GM21576 (cell line): ENCODE results near the gene CACNA1A.
A peak's percentile ranks its signal among the peaks of the same experiment; 100 is the strongest.
"Not testable (repeated sequence)": the region's sequence is repeated elsewhere in the genome, so short reads cannot be mapped to it uniquely, and the experiment has no call there.

Source experiments
- ATAC-seq: cut with Tn5 transposase; IDR thresholded peaks from one replicate; pipeline ENCODE4 v1.9.1; 2021; ENCODE audit warnings: mild to moderate bottlenecking, moderate library complexity; ENCODE audit not compliant: unreplicated experiment

The CACNA1A gene

DNA sequence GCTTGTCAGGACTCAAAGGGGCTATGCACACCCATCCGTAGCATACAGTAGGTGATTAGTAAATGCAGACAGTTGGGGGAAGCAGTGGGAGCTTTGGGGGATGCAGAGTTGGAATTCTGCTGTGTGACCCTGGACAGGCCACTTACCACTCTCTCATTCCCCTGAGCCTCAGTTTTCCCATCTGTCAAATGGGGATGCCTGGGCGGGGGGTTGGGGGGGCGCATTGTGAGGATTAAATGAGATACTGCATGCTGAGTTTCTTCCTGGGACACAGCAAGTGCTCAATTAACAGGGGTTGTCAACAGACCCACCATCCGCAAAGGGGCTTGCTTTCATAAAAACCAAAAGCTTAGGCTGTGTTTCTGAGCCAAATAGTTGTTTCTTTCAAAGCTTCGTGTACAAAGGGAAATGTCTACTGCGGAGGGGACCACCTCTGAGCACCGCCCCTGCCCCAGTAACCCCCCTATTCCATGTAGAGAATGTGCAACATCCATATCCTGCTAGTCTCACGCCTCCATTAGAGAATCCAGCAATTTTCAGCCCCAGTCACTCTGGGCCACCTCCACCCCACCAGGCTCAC, 223.7 kb downstream of the CACNA1A start:
- no peak for ATAC-seq

DNA sequence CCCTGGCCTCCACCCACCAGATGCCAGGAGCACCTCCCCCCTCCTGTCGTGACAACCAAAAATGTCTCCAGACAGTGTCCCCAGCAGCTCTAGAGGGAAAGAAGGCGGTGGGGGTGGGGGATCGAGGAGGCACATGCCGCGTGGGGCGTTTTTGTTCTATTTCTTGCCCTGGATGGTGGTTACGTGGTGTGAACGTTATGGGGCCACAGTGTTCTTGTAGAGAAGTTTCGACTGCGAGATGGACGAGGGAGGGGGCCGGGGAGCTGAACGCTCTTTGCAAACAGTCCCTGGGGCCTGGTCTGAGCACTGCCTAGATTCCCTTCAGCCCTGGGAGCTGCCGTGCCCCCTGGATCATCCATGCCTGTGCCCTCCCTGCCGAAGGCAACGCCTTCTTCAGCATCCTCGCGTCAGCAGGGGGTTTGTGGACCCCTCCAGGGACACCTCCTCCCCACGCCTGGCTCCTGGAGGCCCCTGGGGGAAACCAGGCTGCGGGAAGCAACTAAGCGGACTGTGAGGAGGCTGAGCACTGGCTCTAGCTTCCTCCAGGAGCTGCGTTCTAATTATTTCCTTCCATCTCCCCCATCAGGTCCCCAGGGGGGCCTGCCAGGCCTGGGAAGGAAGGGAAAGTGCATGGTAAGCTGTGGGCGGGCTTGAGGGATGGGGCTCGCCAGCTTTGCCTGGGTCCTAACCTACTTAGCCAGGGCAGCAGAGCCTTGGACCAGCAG, 224.6 kb downstream of the CACNA1A start:
- ATAC-seq = no peak

DNA sequence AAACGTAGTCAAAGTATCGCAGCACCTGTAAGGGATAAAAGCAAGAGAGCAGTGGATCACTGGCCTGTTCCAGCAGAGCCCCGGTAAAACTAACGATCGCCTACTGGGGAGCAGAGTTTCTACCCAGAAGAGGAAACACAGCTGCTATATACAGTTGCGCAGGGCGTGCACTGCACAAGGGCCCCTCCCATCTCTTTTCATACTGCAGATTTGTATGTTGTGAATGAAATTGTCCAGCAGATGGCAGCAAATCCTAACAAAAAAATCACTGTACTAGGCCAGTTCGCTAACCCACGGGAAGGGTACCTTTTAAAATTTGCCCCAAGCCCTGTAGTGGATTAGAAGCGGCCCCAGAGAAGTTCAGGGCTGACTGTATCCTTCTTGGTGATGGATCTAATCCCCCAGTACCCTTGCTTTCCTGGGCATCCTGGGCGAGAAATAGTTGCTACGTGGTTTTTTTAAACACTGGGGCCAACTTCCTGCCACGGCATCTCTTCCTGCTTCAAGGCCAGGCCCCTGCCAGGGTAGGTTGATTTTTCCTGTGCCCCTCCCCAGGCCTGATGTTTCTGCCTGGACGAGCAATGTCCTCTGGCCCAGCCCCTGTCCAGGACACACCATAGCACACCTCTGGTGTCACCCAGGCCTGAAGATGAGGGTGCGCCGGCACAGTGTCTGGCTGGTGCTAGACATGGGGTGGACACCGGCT, 229.0 kb downstream of the CACNA1A start:
- ATAC-seq = no peak

DNA sequence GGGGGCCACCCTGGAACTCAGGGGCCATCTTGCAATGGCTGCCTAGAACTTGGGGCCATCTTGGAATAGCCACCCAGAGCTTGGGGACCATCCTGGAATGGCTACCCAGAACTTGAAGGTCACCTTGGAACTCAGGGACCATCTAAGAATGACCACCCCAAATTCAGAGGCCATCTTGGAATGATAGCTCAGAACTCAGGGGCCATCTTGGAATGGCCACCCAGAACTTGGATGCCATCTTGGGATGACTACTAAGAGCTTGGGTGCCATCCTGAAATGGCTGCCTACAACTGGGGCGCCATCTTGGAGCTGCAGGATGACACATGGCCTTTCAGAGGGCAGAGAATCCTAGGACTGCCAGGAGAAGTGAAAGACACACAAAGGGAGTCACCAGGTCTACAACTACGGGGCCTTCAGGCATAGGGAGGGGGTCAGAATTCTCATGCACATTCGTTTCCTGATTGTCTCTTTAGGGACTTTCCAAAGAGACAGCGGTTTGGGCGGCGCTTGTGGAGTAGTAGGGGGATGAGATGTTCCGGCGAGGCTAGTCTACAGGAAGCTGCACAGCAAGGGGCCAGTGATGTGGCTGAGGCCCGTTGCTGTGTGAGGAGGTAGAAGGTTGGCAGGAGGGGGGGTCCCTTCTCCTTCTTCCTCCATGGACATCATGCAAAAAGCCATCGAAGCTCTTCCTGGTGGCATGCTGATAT, 231.1 kb downstream of the CACNA1A start:
- ATAC-seq = no peak

DNA sequence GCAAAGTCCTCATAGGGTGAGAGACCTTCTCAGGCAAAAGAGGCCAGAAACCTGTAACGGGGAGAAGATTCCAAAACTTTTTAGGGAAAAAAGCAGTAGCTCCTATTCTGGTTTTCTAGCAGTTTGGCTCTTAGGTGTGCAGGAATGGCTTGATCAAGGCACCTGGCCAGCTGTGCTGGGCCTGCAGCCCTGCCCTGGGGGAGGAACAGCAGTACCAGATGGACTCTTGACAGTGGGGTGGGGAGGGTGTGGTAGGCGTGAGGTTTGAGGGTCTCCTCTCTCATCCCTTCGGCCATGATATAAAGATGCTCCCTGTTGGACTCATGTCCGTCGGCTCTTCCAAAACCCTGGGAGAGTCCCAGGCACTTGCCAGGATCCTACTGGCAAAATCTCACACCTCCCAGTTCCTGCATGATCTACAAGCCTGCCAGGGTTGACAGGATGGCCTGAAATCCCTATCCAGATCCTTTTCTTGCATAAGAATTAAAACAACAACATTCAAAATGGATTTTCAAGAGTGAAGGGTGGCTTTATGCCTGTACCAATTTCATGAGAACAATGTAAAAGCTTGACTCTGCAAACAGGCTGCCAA, 235.7 kb downstream of the CACNA1A start:
- ATAC-seq = no peak

DNA sequence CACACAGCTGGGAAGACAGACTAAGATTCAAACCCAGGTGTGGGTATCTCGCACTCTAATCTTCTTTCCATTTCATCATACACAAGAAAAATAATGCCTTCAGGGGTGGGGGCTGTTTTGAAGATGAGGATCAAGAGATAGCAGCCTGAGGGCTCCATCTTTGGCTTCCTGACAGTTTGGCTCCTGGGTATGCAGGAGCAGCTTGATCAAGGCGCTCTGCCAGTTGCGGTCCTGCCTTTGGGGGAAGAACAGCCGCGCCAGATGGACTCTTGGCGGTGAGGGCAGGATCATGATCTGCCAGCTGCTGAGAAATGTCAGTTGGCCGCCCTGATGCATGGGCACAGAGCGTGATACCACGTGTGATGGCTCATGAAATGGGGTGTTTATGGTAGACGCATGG, 236.9 kb downstream of the CACNA1A start:
- no peak for ATAC-seq

DNA sequence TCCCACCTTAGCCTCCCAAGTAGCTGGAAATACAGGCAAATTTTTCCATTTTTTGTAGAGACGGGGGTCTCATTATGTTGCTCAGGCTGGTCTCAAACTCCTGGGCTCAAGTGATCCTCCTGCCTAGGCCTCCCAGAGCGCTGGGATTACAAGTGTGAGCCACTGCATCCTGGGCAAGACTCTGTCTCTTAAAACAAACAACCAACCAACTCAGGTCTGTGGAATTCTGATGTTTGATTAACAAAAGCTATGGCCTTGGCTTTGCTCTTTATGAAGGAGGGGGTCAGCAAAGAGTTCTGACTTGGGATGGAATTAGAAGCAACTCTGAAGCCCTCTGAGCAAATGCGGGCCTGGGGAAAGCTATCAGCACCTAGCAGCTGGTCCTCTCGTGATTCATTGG, 238.4 kb downstream of the CACNA1A start:
- ATAC-seq = no peak

DNA sequence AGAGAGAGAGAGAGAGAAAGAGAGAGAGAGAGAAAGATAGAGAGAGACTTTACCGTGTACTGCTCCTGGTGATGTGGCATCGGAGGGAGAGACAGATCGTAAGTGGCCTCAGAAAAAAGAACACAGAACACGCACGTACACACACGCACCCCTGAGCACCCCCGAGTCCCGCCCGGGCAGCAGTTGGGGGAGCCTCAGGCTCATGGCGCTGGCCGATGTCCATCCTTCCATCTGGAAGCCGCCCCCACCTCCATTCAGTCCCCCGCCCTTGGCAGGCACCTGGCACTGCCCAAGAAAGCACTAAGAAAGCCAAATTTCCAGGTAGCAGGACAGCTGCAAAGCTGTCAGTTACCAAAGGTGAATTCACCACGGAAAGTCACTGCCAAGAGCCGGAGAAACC, 239.1 kb downstream of the CACNA1A start:
- ATAC-seq = no peak

DNA sequence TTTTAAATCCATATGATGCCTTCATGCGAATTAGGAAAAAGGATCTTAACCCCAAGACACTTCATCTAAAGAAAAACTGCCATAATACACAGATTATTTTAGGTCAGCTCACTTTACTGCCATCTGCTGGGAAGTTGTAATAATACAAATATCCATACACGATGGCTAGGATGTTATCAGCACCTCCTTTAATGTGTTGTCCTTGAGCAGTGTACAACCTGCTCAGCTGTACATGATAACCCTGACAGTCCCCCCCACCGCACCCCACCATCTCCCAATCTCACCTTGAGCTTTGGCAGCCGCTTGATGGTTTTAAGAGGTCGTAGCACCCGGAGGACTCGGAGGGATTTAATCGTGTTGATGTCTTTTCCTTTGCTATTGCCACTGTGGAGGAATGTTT, 243.8 kb downstream of the CACNA1A start:
- no peak for ATAC-seq

DNA sequence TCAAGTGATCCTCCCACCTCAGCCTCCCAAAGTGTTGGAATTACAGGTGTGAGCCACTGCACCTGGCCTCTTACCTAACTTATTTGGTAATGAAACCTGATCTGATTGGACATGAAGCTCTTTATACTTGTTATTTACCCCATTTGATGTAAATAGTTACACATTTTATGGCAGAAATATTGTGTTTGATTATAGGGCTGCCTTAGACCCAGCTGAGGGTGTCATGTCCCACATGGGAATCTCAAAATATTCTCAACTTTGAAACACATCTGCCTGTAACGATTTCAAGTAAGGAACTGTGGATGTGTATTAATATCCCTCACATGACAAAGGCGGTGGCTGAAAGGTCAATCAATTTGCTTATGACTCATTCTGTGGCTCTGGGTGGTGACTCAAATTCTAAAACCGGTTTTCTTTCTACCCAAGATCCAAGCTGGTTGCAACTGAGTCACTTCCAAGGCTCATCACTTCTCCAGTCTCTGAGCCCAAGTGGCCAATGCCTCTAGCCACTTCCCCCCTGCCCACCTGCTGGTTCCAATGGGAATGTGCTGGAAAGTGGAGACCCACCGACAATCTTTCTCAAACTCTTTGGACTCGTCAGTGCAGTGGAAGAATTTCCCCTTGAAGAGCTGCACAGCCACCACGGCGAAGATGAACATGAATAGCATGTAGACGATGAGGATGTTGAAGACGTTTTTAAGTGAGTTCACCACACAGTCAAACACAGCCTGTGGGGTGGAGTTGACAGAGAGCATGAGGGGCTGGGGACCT, 245.2 kb downstream of the CACNA1A start:
- ATAC-seq = peak; percentile 65

DNA sequence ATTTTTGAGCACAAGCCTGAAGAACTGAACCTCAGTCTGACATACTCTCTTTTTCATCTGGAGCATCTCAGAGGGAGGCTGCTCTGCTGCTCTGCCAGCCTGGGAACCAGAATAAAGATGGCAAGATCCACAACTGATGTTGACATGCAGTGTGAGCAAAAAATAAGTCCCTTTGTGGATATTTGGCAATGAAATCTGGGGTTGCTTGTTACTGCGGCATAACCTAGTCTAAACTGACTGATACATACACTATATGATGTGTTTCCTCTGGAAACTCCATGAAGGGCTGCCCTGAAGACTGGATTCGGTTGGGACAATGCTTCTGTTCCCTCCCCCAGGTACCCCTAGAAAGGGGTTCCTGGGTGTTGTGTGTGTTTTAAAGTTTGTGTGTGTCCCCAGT, 249.4 kb downstream of the CACNA1A start:
- no peak for ATAC-seq

DNA sequence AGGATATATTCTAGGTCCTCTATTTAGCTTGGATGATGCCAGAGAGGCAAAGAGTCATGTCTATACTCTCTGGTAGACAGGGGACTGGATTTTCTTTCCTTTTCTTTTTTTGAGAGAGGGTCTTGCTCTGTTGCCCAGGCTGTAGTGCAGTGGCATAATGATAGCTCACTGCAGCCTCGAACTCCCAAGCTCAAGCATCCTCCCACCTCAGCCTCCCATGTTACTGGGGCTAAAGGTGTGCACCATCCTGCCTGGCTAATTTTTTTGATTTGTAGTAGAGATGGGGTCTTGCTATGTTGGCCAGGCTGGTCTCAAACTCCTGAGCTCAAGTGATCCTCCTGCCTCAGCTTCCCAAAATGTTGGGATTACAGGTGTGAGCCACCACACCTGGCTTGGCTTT, 249.9 kb downstream of the CACNA1A start:
- not testable (repeated sequence) for ATAC-seq

DNA sequence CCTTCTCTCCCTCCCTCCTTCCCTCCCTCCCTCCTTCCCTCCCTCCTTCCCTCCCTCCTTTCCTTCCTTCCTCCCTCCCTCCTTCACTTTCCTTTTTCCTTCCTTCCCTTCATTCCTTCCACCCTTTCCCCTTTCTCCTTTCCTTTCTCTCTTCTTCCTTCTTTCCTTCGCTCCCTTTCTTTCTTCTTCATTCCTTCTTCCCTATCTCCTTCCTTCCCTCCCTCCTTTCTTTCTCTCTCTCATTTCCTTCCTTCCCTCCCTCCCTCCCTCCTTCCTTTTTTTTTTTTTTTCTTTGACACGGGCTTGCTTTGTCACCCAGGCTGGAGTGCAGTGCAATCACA, 250.6 kb downstream of the CACNA1A start:
- no peak for ATAC-seq

DNA sequence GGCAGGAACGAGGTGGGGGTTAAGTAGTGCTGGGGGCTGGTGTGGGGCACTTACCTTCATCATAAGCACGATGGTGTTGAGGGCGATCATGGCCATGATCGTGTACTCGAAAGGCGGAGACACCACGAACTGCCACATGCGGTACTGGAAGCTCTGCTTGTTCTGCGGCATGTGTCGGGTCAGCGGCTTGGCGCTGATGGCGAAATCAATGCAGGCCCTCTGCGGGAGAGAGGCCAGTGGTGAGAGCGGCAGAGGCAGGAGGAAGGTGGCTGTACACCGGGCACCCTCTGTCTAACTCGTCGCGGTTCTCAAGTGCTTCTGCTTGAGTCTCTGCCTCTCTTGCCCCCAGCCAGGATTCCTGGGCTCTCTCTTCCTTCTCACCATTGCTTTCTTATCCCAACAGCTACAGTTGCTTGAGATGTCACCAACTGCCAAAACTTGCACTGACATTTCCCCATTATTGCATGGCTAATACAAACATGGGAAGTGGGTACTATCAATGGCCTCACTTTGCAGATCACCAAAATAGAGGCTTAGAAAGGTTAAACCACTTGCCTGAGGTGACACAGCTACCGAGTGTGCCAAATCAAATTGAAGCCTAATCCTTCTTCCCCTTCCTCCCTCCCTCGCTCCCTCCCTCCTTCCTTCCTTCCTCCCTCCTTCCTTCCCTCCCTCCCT, 251.1 kb downstream of the CACNA1A start:
- ATAC-seq = no peak

DNA sequence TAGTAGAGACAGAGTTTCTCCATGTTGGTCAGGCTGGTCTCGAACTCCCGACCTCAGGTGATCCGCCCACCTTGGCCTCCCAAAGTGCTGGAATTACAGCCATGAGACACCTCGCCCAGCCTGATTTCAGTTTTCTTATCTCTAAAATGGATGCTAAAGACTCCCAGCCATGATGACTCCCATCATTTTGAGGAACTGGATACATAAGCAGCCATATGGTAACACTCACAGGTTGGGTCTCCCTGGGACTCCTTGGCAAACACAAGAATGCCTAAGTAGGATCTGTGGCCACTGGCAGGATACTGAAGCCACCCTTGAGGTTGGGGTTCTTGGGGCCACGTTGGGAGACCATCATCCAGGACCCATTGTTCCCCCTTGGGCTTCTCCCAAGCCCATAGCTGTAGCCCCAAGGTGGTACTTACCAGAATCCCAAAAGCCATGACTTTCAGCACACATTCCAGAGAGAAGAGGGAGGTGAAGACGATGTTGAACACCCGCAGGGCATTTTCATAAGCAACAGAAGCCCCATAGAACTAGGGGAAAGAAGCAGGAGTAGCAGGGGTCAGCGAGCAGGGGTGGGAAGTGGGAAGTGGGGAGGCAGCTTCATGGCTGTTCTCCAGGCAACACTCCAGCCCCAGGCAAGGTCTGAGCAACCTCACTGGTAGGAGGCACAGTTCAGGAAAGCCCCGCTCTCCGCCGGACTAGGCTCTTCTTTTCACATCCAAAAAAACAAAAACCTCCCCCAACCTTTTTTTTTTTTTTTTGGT, 253.5 kb downstream of the CACNA1A start:
- ATAC-seq = no peak

DNA sequence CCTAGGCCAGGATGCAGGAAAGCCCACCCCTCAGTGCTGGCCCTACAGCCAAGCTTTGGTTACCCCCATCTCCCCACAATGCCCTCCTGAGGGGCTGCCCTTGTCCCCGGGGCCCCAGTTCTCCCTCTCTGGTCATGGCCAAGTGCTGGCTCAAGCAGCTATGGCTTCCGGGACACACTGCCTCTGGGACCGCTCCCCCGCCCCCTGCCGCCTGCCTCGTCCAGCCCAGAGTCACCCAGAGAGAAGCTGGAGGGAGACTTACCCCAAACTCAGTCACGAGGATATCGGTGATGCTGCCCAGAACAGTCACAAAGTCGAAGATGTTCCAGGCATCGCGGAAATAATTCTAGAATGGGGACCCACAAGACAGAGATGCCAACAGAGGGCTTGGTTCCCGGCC, 261.4 kb downstream of the CACNA1A start:
- ATAC-seq = no peak

DNA sequence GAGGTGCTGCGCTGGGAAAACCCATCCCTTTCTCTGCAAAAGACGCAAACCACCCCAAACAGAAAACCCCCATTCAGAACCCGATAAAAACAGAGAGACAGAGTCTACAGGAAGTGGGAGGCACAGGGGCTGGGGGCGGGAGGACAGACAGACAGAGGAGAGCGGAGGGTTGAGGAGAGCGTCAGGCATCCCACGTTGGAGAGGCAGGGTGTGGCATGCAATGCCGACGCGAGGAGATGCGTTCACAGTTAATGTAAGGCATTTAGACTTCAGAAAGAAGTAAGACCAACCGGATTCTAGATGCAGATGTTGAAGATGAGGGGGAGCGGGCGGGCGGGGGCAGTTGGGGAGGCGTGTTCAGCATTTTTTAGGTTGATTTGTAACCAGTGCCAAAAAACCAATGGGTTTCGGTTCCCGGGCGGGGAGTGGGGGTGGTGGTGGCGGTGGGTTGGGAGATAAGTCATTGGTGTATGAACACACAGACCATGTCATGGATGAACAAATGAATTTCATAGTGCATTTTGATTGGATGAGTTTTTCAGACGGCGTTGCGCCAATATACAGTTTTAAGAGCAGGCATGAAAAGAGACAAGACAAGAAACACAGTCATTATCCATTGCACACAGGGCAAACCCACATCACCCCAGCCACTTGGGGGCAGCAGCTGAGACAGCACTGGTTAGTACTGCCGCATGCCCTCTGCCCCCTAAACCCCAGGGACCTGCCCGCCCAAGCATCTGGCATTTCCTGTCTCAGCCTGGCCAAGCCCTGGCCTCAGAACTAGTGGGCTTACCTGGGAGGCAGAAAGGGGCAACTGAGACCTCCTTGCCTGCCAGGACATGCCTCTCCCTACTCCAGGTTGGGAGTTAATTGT, 264.8 kb downstream of the CACNA1A start:
- no peak for ATAC-seq

DNA sequence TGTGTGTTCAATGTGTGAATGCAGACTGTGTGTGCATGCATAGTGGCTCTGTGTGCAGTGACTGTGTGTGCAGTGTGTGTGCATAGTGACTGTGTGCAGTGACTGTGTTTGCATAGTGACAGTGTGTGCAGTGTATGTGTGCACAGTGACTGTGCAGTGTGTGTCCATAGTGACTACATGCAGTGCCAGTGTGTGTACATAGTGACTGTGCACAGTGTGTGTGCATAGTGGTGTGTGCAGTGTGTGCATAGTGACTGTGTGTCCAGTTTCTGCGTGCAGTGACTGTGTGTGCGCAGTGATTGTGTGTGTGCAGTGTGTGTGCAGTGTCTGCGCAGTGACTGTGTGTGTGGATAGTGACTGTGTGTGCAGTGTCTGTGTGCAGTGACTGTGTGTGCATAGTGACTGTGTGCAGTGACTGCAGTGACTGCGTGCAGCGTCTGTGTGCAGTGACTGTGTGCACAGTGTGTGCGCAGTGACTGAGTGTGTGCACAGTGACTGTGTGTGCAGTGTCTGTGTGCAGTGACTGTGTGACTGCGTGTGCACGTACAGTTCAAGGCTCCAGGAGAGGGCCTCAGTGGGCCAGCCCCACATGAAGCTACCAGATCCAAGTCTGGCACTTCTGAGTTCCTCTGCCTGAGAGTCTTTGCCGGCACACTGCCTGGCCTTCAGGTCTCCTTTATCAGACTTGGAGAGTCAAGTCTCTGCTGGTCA, 265.8 kb downstream of the CACNA1A start:
- ATAC-seq = no peak
